T1000 (cell line): ENCODE data around the gene DNAH11.
"Not testable (repeated sequence)": the region's sequence is repeated elsewhere in the genome, so short reads cannot be mapped to it uniquely, and the experiment has no call there.

Experiments
- DNase-seq: peaks from one replicate; lab custom pipeline; 2025; ENCODE audit warnings: mixed read lengths; lab: John Stamatoyannopoulos, UW

Gene DNAH11

GRCh38 chr7:21719846-21720245 lies 177.0 kb downstream of the DNAH11 start:
- DNase-seq, result no peak

DNA sequence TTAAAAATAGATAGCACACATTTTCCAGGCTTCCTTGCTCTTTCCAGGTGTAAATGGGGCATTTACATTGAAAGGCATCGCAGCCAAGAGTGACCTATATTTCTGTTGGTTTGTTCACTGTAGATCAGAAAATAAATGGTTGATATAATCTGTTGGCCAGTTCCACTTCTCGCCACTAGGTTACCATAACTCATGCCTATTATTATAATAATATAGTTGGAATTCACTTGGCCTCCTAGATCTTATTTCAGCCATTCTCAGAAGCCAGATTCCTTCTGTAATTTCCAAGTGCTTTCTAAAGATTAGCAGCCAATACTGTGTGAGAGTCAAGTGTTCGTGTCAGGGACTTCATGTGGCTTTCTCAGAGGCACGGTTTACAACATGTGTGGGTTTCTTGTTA lies 179.5 kb downstream of the DNAH11 start:
- no peak for DNase-seq

DNA sequence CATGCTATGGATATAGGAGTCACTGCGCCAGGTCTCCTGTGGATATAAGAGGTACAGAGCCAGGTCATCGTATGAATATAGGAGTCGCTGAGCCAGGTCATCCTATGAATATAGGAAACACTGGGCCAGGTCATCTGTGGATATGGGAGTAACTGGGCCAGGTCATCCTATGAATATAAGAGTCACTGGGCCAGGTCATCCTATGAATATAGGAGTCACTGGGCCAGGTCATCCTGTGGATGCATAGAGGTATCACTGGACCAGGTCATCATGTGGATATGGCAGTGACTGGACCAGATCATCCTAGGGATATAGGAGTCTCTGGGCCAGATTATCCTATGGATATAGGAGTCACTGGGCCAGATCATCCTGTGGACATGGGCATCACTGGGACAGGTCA lies 181.7 kb downstream of the DNAH11 start:
- DNase-seq, result no peak

- DNase-seq, result no peak
Measured at GRCh38 chr7:21730399-21730798, 187.6 kb downstream of the DNAH11 start.

DNA sequence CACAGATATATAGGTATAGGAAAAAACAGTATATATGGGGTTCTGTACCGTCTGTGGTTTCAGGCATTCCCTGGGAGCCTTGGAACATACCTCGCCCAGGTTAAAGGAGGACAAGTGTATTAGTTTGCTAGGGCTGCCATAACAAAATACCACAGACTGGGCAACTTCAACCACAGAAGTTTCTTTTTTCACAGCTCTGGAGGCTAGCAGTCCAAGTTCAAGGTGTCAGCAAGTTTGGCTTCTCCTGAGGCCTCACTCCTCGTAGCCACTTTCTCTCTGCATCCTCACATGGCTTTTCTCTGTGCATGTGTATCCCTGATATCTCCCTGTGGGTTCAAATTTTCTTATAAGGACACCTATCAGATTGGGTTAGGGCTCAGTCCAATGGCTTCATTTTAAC lies 189.1 kb downstream of the DNAH11 start:
- no peak for DNase-seq

DNA sequence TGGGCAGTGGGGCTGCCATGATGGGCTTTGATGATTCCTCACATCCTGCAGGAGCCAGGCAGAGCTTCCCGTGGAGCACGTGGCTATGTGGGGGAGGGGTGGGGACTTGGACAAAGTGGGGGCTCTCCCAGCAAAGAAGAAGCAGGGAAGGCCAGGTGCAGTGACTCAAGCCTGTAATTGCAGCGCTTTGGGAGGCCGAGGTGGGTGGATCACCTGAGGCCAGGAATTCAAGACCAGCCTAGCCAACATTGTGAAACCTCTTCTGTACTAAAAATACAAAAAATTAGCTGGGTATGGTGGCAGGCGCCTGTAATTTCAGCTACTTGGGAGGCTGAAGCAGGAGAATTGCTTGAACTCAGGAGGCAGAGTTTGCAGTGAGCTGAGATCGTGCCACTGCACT lies 190.1 kb downstream of the DNAH11 start:
- DNase-seq, result not testable (repeated sequence)

DNA sequence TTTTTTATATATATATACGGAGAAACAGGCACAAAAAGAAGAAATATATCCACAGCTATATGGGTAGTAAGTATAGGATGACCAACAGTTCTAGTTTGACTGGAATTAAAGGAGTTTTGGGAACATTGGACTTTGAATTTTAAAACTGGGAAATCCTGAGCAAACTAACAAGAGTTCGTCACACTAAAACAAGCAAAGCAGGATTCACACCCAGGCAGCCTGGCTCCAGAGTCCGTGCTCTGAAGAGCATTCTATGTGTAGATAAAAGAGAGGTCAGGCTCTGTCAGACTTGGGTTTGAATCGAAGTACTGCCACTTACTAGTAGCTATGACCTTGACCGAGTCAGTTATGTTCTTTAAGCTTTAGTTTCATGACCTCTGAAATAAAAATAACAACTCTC lies 191.0 kb downstream of the DNAH11 start:
- no peak for DNase-seq

DNA sequence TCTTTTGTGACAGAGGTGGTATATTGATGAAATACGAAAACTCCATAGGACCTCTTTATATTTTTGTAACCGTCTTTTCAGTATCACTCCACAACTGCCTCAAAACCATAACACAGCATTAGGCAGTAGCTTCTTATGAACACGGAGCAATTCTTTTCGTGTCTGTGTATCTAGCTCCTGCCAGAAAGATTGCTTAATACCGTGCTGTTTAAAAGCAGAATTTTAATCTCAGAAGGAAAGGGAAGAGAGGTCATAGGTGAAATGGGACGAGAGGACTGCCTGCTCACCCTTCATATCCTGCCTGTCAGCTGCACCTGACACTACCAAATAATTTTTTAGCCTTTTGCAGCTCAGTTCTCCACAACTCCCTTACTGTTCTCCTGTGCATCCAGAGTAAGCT lies 200.7 kb downstream of the DNAH11 start:
- DNase-seq, result no peak

GRCh38 chr7:21746949-21747348 lies 204.1 kb downstream of the DNAH11 start:
- no peak for DNase-seq

DNA sequence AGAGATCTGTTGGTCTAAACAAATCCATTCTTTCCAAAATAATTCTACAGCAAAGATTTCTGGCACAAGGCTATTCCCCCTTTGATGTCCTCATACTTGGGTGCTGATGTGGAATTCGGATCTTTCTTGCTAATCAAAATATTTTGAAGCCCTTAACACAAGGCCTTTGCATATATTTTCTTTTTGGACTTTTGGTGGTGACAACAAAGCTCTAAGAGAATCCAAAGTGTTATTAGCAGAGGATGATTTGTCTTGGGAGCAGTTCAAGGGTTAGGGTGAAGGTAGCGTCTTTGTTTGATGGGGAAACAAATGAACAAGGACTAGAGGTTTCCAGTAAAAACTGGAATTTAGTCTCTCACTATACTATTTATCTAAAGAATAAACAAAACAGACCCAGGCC lies 205.0 kb downstream of the DNAH11 start:
- DNase-seq, result no peak

- DNase-seq, result no peak
Measured at GRCh38 chr7:21749378-21749777, 206.5 kb downstream of the DNAH11 start.

- DNase-seq, result no peak
Measured at GRCh38 chr7:21753071-21753470, 210.2 kb downstream of the DNAH11 start.

- DNase-seq, result no peak
Measured at GRCh38 chr7:21754963-21755362, 212.1 kb downstream of the DNAH11 start.

DNA sequence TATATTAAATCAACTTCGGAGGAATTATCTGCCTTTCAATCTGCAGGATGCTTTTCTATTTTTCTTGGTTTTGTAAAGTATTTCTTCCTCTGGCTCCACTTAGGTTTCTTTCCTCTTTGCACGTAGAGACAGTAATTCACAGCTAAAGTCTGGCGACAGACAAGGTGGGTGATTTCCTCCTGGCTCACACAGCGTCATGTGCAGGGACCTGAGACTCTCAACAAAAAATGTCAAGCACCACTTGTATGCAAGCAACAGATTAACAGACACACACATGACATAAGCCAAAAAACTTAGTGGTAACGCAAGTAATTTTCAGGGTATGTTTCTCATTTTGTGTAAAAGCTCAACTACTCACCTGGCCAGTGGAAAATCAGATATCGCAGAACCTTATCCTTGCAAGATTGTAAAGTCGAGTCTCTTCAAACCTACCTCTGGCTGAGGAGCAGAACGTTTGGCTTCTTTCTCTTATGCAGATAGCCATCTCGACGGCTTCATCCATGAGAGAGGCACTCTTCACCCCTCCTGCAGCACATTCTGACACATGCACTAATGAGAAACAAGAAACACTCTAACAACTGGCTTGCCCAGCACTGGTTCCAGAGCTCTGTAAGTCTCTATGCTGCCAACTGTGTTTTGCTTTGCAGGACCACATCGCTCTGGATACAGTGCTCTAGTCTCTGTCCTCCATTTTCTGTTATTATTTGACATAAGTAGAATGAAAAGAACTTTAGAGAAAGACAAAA lies 214.9 kb downstream of the DNAH11 start:
- no peak for DNase-seq

- no peak for DNase-seq
Measured at GRCh38 chr7:21758286-21758685, 215.4 kb downstream of the DNAH11 start.

- DNase-seq, result no peak
Measured at GRCh38 chr7:21762469-21762868, 219.6 kb downstream of the DNAH11 start.

- DNase-seq, result no peak
Measured at GRCh38 chr7:21763818-21764217, 221.0 kb downstream of the DNAH11 start.

DNA sequence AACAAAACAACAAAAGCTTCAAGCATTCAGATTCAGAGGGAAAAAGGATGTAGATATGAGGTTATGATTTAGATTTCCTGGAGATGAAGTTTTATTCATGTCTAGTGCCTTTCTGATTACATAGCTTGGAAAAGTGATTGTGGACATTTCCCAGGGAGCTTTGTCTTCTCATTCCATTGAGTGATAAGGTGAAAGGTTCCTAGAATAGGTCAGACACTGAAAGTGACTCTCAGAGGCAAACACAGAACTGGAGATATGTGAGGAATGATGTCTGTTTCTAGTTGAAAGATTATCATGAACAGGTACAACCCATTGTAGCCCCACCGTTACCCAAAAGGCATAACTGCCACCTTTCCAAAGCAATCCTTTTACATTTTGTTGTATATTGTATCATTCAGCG lies 223.4 kb downstream of the DNAH11 start:
- DNase-seq, result no peak

DNA sequence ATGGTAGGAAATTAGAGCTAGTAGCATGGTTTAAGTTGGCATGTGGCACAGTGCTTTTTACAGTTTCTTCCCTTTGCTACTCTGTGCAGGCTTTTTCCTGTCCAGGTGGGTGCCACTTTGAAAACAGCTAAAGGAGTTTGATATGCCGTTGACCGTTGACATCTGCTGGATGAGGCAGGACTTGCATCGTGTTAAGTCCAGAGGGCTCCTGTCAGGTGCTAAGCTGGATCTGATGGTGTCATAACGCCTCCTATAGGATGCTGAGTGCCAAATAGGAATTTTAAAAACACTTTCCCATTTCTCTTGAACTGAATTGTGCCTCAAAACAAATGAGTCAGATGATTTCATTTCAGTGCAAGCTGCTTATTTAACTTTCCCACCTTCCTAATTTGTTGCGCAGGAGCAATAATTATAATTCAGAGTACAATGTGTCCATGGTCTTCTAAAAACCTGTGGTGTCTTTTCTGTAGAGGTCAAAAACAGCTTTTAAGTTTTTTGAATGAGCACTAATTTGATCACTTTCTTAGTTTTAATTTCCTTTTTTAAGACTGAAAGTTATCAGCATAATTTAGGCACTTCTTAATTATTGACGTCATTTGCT lies 224.6 kb downstream of the DNAH11 start:
- DNase-seq, result peak; percentile 37

GRCh38 chr7:21768279-21768678 lies 225.4 kb downstream of the DNAH11 start:
- DNase-seq, result no peak

DNA sequence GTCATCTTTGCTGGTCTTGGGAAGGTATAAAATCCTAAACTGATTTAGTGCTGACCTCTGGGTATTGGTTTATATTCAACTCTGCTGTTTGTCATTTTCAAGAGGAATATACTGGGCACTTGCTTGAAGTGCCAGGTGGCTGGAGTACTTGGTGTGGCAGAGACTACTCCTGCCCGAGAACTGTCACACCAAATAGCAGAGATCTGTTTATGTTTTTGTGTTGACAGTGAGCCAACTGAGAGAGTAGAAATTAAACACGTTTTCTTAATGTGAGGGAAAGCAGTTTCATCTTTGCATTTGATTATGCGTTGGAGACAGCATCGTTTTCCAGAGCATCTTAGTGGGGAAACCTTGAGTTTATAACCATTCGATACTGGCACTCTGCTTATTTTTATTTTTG lies 228.4 kb downstream of the DNAH11 start:
- DNase-seq, result no peak

GRCh38 chr7:21771906-21772610 lies 229.2 kb downstream of the DNAH11 start:
- no peak for DNase-seq

DNA sequence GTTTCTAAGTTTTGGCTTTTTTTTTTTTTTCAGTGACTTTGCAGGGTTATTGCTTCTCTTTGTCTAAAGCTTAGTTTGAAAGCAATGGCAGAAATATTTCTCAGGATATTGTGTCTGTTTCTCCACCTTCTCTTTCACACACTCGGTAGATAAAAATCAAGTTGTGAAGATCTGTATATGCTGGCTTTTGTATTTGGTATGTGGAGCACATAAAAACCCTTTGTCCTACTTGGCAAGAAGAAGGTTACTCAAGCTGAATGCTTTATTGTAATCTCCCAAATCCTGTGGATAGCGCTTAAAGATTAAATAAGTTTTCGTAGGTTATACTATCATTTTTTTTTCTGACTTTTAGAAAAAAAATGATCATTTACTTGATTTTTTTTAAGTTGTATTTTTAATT lies 230.5 kb downstream of the DNAH11 start:
- no peak for DNase-seq
